Measurements from ENCODE around the gene SSTR1.

DNA sequence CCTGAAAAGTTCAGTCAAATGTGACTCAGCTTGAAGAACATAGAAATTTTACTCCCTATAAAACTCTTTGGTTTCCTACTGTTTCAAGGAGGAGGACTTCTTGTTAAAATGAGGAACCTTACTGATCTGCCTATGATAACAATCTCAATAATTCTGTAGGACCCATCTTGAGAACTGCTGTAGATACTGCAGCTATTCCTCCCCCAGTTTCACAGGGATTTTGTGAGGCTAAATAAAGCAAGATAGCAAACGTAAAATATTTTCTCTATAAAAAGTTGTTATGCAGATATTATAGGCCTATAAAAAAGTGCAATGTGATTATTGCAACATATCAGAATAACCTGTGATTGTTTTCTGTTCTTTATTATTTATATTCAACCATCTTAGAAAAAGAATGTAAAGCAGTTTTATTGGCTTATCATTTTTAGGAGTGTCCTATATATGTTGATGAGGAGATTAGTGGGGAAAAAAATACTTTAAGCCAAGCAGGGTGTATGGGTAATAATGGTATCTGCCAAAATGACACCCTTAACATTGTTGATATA is 36.1 kb downstream of the SSTR1 start:
- TF ChIP-seq CTCF (IDR thresholded peaks at IDR 0.05) (no peak), POLR2A (IDR thresholded peaks at IDR 0.05) (no peak)
